Measurements from ENCODE around the gene FAM20C. TPM values are rescaled to one million over a fixed set of nuclear protein-coding genes. Genes with fewer than 3 reads are reported as not detected.

The FAM20C gene
- total RNA-seq, 4 donors from 2014 or later = 17.3 to 20.7 (median 19.8) TPM

DNA sequence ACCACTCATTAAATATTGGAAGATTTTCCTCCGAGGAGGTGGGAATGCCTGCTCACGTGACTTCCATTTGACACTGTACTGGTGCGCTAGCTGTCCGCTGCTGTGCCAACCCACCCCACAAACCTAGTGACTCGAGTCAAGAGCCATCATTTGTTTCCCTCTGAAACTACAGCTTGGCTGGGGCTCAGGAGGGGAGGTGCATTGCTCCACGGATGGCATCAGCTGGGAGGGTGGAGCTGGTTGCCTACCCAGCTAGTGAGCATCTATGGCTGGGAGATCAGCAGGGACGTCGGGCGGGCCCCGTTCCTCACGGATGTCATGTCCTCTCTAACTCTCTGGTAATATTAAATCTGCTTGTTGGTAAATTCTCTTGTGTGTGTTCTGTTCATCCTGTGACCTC lies 88.1 kb downstream of the FAM20C start:
- intact Hi-C loops (cut with DNase I; ENCODE audit: low total_unique reads) = no loop called here
- TF ChIP-seq POLR2A (IDR thresholded peaks at IDR 0.05) = no peak
- TF ChIP-seq, protein P1, sequence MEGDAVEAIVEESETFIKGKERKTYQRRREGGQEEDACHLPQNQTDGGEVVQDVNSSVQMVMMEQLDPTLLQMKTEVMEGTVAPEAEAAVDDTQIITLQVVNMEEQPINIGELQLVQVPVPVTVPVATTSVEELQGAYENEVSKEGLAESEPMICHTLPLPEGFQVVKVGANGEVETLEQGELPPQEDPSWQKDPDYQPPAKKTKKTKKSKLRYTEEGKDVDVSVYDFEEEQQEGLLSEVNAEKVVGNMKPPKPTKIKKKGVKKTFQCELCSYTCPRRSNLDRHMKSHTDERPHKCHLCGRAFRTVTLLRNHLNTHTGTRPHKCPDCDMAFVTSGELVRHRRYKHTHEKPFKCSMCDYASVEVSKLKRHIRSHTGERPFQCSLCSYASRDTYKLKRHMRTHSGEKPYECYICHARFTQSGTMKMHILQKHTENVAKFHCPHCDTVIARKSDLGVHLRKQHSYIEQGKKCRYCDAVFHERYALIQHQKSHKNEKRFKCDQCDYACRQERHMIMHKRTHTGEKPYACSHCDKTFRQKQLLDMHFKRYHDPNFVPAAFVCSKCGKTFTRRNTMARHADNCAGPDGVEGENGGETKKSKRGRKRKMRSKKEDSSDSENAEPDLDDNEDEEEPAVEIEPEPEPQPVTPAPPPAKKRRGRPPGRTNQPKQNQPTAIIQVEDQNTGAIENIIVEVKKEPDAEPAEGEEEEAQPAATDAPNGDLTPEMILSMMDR (IDR thresholded peaks at IDR 0.05) = no peak
- no peak overlapping the region for H3K4me3 ChIP-seq (ENCODE audit: low read depth, poor library complexity, severe bottlenecking)
- 70 to 72% methylated on average over 11 of the region's 11 CpGs for WGBS, 2 donors
- DNase-seq (ENCODE audit: low spot score in 2 of 2) = no peak

DNA sequence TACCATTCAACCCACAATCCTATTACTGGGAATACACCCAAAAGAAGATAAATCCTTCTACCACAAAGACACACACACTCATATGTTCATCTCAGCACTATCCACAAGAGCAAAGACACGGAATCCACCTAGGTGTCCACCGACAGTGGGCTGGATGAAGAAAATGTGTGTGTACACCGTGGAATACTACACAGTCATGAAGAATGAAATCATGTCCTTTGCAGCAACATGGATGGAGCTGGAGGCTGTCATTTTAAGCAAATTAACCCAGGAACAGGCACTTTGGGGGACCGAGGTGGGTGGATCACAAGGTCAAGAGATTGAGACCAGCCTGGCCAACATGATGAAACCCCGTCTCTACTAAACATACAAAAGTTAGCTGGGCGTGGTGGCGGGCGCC lies 89.3 kb downstream of the FAM20C start:
- H3K4me3 ChIP-seq (ENCODE audit: low read depth, poor library complexity, severe bottlenecking) = no peak overlapping the region
- WGBS, 2 donors = 91 to 93% methylated on average over 8 of the region's 8 CpGs
- intact Hi-C loops (cut with DNase I; ENCODE audit: low total_unique reads) = no loop called here
- no peak for DNase-seq (ENCODE audit: low spot score in 2 of 2)
- no peak for TF ChIP-seq POLR2A (IDR thresholded peaks at IDR 0.05)
- TF ChIP-seq, protein P1 (IDR thresholded peaks at IDR 0.05) = no peak

DNA sequence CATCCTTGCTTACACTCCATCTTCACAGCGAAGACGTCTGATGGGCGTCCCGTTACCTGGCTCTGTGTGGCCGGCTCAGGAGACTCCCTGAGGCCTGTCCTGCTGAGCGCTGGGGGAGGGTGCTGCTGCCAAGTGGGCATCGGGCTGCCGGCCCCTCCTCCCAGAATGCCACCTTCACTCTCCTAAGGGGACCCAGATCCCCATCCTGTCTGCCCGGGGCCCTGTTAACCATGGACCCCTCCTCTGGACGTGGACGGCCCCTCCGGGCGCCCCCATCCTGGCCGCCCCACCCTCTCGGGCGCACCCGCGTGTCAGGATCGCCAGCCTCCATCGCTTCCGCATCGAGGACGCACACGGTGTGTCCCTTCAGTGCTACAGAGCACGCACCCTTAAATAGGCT lies 90.2 kb downstream of the FAM20C start:
- intact Hi-C loops (cut with DNase I; ENCODE audit: low total_unique reads) = no loop called here
- TF ChIP-seq, protein P1 (IDR thresholded peaks at IDR 0.05) = no peak
- no peak for TF ChIP-seq POLR2A (IDR thresholded peaks at IDR 0.05)
- 93% methylated on average over 25 of the region's 25 CpGs for WGBS, 2 donors

DNA sequence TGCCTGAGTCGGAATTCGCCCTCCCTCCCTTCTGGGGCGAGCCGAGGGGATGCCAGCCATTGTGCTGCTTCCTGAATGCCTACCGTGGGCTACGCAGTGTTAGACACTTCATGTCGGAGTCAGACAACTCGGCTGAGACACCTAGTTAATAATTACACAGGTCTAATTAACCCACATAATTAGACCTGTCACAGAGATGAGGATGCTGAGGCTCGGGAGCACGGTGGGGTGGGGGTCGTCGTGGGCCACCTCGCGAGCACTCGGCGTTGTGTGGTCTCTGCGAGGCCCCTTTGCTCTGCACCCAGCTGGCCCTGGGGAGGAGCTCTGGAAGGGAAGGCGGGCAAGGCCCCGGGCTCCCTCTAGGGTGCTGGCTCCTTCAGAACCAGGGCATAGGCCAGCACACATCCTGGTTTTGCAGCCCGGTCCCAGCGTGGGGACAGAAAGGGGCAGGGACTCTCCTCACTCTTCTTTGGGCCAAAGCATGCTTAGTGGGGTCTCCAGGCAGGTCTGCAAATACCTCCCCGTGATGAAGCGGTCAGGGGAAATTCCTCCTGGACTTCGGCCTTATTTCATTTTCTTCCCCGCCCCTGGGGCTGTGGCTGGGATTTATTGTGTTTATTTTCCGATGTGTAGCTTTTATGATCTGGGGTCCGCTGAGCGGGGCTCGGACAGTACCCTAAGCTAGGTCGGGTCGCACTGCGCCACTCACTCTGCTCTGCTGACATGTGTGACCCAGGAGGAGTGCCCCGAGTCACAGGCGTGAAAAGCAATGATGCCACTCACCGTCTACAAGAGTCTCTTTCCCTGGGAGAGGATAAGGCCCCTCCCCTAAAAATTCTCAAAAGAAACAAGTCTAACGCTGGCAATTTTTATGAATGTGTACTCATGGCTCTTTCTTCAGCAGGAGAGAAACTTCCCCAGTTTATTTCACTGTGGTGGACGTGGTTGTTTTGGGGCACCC lies 92.7 kb downstream of the FAM20C start:
- no peak for DNase-seq (ENCODE audit: low spot score in 2 of 2)
- intact Hi-C loops (cut with DNase I; ENCODE audit: low total_unique reads) = no loop called here
- H3K4me3 ChIP-seq (ENCODE audit: low read depth, poor library complexity, severe bottlenecking) = no peak overlapping the region
- WGBS, 2 donors = 73 to 80% methylated on average over 37 of the region's 37 CpGs
- TF ChIP-seq POLR2A (IDR thresholded peaks at IDR 0.05) = no peak
- TF ChIP-seq, protein P1 (IDR thresholded peaks at IDR 0.05) = no peak

More for the DNA sequence above, 90.2 kb downstream of the FAM20C start:
- no peak for DNase-seq (ENCODE audit: low spot score in 2 of 2)
- H3K4me3 ChIP-seq (ENCODE audit: low read depth, poor library complexity, severe bottlenecking) = no peak overlapping the region

DNA sequence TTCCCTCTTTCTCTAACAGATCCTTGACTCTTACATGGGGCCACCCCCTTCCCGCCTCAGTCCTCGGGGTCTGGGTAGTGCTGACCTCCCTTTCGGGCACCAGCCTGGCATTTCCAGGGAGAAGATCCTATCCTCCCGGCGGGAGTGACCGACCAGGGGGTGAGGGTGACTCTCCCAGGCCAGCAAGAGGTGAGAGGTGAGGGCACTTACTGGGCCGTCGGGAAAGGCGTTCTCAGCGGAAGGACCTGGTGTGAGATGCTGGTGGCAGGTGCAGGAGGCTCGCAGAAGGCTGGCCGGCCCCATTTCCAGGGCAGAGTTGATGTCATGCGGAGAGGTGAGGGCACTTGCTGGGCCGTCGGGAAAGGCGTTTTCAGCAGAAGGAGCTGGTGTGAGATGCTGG lies 93.4 kb downstream of the FAM20C start:
- intact Hi-C loops (cut with DNase I; ENCODE audit: low total_unique reads) = no loop called here
- TF ChIP-seq POLR2A (IDR thresholded peaks at IDR 0.05) = no peak
- TF ChIP-seq, protein P1 (IDR thresholded peaks at IDR 0.05) = no peak
- 84 to 85% methylated on average over 16 of the region's 16 CpGs for WGBS, 2 donors
- H3K4me3 ChIP-seq (ENCODE audit: low read depth, poor library complexity, severe bottlenecking) = no peak overlapping the region
- DNase-seq (ENCODE audit: low spot score in 2 of 2) = no peak
